OCI-LY3 (cell line): Measurements from ENCODE around the gene SERF2.
"Not testable (repeated sequence)": the region's sequence is repeated elsewhere in the genome, so short reads cannot be mapped to it uniquely, and the experiment has no call there.

Experiments
- H2AFZ ChIP-seq: fragments of 200-600, 300-600 bp; shearing (Covaris generic); 2 replicates; pipeline ENCODE4 v1.6.0; 2014; ENCODE audit warnings: antibody characterized with exemption, low read depth, low read length
- H3K27ac ChIP-seq: fragments of 200-600, 300-600 bp; sonication (generic); 2 replicates; pipeline ENCODE4 v1.5.1; 2014; ENCODE audit warnings: mild to moderate bottlenecking, low read length, moderate library complexity, mixed read lengths
- H3K27me3 ChIP-seq: fragments of 200-600, 300-600 bp; sonication (generic); 2 replicates; pipeline ENCODE4 v1.6.1; 2014; ENCODE audit warnings: low read depth, low read length, mixed read lengths
- H3K36me3 ChIP-seq: fragments of 200-600, 300-600 bp; sonication (generic); replicated peaks from 2 replicates; pipeline ENCODE3; 2014; ENCODE audit warnings: low read depth, low read length, mixed read lengths
- H3K4me1 ChIP-seq: fragments of 300-600, 200-600 bp; sonication (generic); 2 replicates; pipeline ENCODE4 v1.6.1; 2014; ENCODE audit warnings: low read length, mixed read lengths
- H3K4me2 ChIP-seq: fragments of 200-600, 300-600 bp; sonication (generic); 2 replicates; pipeline ENCODE4 v1.6.1; 2014; ENCODE audit warnings: low read length, mixed read lengths
- H3K4me3 ChIP-seq: fragments of 300-600, 200-600 bp; sonication (generic); 2 replicates; pipeline ENCODE4 v1.5.1; 2014; ENCODE audit warnings: antibody characterized with exemption, mild to moderate bottlenecking, low read length, moderate library complexity
- H3K79me2 ChIP-seq: fragments of 300-600, 200-600 bp; shearing (Covaris generic); 2 replicates; pipeline ENCODE4 v1.6.1; 2014; ENCODE audit warnings: mild to moderate bottlenecking, low read length, mixed read lengths
- H3K9ac ChIP-seq: fragments of 300-600, 200-600 bp; shearing (Covaris generic); 2 replicates; pipeline ENCODE4 v1.6.0; 2014; ENCODE audit warnings: mild to moderate bottlenecking, low read length, moderate library complexity
- H3K9me3 ChIP-seq: fragments of 200-600, 300-600 bp; shearing (Covaris generic); 2 replicates; pipeline ENCODE4 v1.6.1; 2014; ENCODE audit warnings: low read length, mixed read lengths; ENCODE audit not compliant: insufficient read depth
- H4K20me1 ChIP-seq: fragments of 200-600, 300-600 bp; sonication (generic); 2 replicates; pipeline ENCODE4 v1.6.1; 2016; ENCODE audit warnings: low read length, mixed read lengths; ENCODE audit not compliant: insufficient read depth
- EZH2phosphoT487 ChIP-seq: fragments of 200-600 bp; shearing (Covaris generic); IDR thresholded peaks from 2 replicates; pipeline ENCODE4 v1.6.1; 2018; ENCODE audit warnings: antibody characterized with exemption, mixed run types, low read depth
- TF ChIP-seq, protein P1 (sequence below): fragments of 200-600, 300-600 bp; sonication (generic); IDR thresholded peaks from 2 replicates; pipeline ENCODE4 v1.5.1; 2014; ENCODE audit warnings: antibody characterized with exemption, low read length, low read depth

SERF2 gene

DNA sequence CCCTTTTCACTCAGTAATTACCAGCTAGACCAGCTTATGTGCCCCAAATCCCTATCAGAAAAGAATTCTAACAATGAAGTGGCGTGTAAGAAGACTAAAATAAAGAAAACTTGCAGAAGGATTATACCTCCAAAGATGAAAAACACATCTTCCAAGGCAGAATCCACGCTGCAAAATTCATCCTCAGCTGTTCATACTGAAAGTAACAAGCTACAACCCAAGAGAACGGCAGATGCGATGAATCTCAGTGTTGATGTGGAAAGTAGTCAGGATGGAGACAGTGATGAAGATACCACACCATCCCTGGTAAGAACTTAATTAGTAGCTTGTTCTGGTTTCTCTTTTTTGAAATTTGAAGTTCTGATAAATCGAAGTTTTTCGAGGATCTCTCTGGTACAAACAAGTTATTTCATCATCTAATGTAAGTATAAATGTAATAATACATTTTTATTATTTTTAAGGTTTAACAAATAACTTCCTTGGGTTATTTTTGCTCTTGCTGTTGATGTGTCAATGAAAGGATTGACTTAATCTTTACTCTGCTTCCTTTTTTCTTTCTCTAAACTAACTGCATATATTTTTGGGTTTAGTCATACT, 36.0 kb downstream of the SERF2 start:
- Histone ChIP-seq H2AFZ (no peak overlapping the region), H3K79me2 (peaks cover 85% of the 10 kb centered on the region), H3K9me3 (no peaks in the 10 kb centered on the region; the same call in 1 of the 2 replicates), H4K20me1 (0 out of 2 replicates have a peak, but pooled peaks cover 2% of the 10 kb centered on the region), H3K4me1 (peaks cover 46% of the 10 kb centered on the region), H3K27ac (peak overlapping the region; percentile 75), H3K4me2 (peak overlapping the region; percentile 80), H3K36me3 (peaks cover 27% of the 10 kb centered on the region), H3K27me3 (no peaks in the 10 kb centered on the region), H3K9ac (peak overlapping the region; percentile 98), H3K4me3 (peak overlapping the region; percentile 97)
- no peak for TF ChIP-seq EZH2phosphoT487
- TF ChIP-seq, protein P1, sequence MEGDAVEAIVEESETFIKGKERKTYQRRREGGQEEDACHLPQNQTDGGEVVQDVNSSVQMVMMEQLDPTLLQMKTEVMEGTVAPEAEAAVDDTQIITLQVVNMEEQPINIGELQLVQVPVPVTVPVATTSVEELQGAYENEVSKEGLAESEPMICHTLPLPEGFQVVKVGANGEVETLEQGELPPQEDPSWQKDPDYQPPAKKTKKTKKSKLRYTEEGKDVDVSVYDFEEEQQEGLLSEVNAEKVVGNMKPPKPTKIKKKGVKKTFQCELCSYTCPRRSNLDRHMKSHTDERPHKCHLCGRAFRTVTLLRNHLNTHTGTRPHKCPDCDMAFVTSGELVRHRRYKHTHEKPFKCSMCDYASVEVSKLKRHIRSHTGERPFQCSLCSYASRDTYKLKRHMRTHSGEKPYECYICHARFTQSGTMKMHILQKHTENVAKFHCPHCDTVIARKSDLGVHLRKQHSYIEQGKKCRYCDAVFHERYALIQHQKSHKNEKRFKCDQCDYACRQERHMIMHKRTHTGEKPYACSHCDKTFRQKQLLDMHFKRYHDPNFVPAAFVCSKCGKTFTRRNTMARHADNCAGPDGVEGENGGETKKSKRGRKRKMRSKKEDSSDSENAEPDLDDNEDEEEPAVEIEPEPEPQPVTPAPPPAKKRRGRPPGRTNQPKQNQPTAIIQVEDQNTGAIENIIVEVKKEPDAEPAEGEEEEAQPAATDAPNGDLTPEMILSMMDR, result no peak

- H3K9ac ChIP-seq, H3K9me3 ChIP-seq, H3K4me2 ChIP-seq, H4K20me1 ChIP-seq, H2AFZ ChIP-seq, H3K27ac ChIP-seq, H3K27me3 ChIP-seq, H3K4me3 ChIP-seq: not testable (repeated sequence)
- Histone ChIP-seq H3K4me1 (peaks cover 36% of the 10 kb centered on the region), H3K79me2 (peaks cover 78% of the 10 kb centered on the region), H3K36me3 (peaks cover 33% of the 10 kb centered on the region)
These were observed 37.9 kb downstream of the SERF2 start for GRCh38 chr15:43829951-43830540.

- H3K9ac ChIP-seq, result not testable (repeated sequence)
These were observed 38.7 kb downstream of the SERF2 start for GRCh38 chr15:43830691-43831275.

DNA sequence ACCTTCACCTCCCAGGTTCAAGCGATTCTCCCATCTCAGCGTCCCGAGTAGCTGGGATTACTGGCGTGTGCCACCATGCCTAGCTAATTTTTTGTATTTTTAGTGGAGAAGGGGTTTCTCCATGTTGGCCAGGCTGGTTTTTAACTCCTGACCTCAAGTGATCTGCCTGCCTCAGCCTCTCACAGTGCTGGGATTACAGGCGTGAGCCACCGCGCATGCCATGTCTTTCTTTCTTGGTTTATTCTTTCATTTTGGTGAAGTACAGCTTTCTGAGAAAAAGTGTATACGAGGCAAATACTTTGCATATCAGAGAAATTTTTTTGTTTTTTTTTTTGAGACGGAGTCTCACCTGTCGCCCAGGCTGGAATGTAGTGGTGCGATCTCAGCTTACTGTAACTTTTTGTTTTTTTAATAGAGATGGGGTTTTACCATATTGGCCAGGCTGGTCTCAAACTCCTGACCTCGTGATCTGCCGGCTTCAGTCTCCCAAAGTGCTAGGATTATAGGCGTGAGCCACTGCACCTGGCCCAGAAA, 39.5 kb downstream of the SERF2 start:
- H4K20me1 ChIP-seq, H3K4me3 ChIP-seq, H3K27me3 ChIP-seq, H3K27ac ChIP-seq, H3K4me2 ChIP-seq, H3K9ac ChIP-seq, H3K9me3 ChIP-seq, H2AFZ ChIP-seq: not testable (repeated sequence)
- H3K79me2 ChIP-seq, result peaks cover 75% of the 10 kb centered on the region
- peaks cover 41% of the 10 kb centered on the region for H3K36me3 ChIP-seq
- H3K4me1 ChIP-seq, result peaks cover 30% of the 10 kb centered on the region

More at GRCh38 chr15:43830691-43831275, 38.7 kb downstream of the SERF2 start:
- H3K4me1 ChIP-seq, result peaks cover 34% of the 10 kb centered on the region
- H2AFZ ChIP-seq, H3K4me2 ChIP-seq, H3K9me3 ChIP-seq, H3K27ac ChIP-seq, H3K27me3 ChIP-seq, H4K20me1 ChIP-seq, H3K4me3 ChIP-seq: not testable (repeated sequence)
- peaks cover 78% of the 10 kb centered on the region for H3K79me2 ChIP-seq
- H3K36me3 ChIP-seq, result peaks cover 33% of the 10 kb centered on the region

DNA sequence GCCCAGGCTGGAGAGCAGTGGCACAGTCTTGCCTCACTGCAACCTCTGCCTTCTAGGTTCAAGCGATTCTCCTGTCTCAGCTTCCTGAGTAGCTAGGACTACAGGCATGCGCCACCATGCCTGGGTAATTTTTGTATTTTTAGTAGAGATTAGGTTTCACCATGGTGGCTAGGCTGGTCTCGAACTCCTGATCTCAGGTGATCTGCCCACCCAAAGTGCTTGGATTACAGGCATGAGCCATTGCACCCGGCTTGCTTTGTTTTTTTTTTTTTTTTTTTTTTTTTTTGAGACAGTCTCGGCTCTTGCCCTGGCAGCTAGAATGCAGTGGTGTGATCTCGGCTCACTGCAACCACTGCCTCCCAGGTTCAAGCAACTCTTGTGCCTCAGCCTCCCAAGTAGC, 40.4 kb downstream of the SERF2 start:
- H3K36me3 ChIP-seq, result peaks cover 47% of the 10 kb centered on the region
- H3K79me2 ChIP-seq, result peaks cover 66% of the 10 kb centered on the region
- H3K4me2 ChIP-seq, H3K9me3 ChIP-seq, H3K9ac ChIP-seq, H3K27ac ChIP-seq, H3K4me3 ChIP-seq, H3K27me3 ChIP-seq, H4K20me1 ChIP-seq, H2AFZ ChIP-seq: not testable (repeated sequence)
- peaks cover 30% of the 10 kb centered on the region for H3K4me1 ChIP-seq

- no peaks in the 10 kb centered on the region for H3K27me3 ChIP-seq
- no peaks in the 10 kb centered on the region for H3K4me1 ChIP-seq
- no peaks in the 10 kb centered on the region for H3K9me3 ChIP-seq
- no peak overlapping the region for H2AFZ ChIP-seq
- no peak overlapping the region for H3K9ac ChIP-seq
- peaks cover 4% of the 10 kb centered on the region; the same call in 1 of the 2 replicates for H3K79me2 ChIP-seq
- no peaks in the 10 kb centered on the region for H4K20me1 ChIP-seq
- TF ChIP-seq, protein P1, result no peak
- TF ChIP-seq EZH2phosphoT487, result no peak
- no peak overlapping the region for H3K4me2 ChIP-seq
- H3K4me3 ChIP-seq, result no peak overlapping the region
- no peak overlapping the region for H3K27ac ChIP-seq
- peaks cover 45% of the 10 kb centered on the region for H3K36me3 ChIP-seq
These were observed 53.3 kb downstream of the SERF2 start for GRCh38 chr15:43845421-43845820.
